IPS-18a (cell line): ENCODE data around the gene PRR20C.
"Not testable (repeated sequence)": the region's sequence is repeated elsewhere in the genome, so short reads cannot be mapped to it uniquely, and the experiment has no call there.

ENCODE experiments used
- H3K27ac ChIP-seq: one replicate; pipeline ENCODE4 v1.5.1; 2013; ENCODE audit warnings: low read length
- H3K27me3 ChIP-seq: one replicate; pipeline ENCODE4 v1.6.1; 2013; ENCODE audit warnings: mild to moderate bottlenecking, low read length; ENCODE audit not compliant: control insufficient read depth, insufficient read depth
- H3K36me3 ChIP-seq: one replicate; pipeline ENCODE4 v1.6.1; 2013; ENCODE audit warnings: low read depth, low read length; ENCODE audit not compliant: control insufficient read depth
- H3K4me1 ChIP-seq: one replicate; pipeline ENCODE4 v1.6.1; 2013; ENCODE audit warnings: low read depth, low read length; ENCODE audit not compliant: control insufficient read depth
- H3K4me3 ChIP-seq: one replicate; pipeline ENCODE4 v1.5.1; 2013; ENCODE audit warnings: low read length
- H3K9ac ChIP-seq: one replicate; pipeline ENCODE4 v1.6.1; 2013; ENCODE audit warnings: mild to moderate bottlenecking, low read length, moderate library complexity
- H3K9me3 ChIP-seq: one replicate; pipeline ENCODE4 v1.6.1; 2013; ENCODE audit warnings: low read depth, low read length; ENCODE audit not compliant: control insufficient read depth

The PRR20C gene

GRCh38 chr13:57153761-57154160 lies at the start of gene PRR20C:
TSS of gene PRR20C (plus strand) at chr13:57154061. CDS start at chr13:57154448, 387 bp downstream.
- not testable (repeated sequence) for H3K9me3 ChIP-seq, H3K36me3 ChIP-seq, H3K9ac ChIP-seq, H3K27me3 ChIP-seq, H3K4me3 ChIP-seq, H3K27ac ChIP-seq, H3K4me1 ChIP-seq

- no peaks in the 10 kb centered on the region for H3K27me3 ChIP-seq
- no peaks in the 10 kb centered on the region for H3K9me3 ChIP-seq
- no peak overlapping the region for H3K27ac ChIP-seq
- H3K4me1 ChIP-seq: no peaks in the 10 kb centered on the region
- H3K36me3 ChIP-seq: no peaks in the 10 kb centered on the region
- H3K9ac ChIP-seq: no peak overlapping the region
- no peak overlapping the region for H3K4me3 ChIP-seq
Observed at GRCh38 chr13:57114945-57115344, 38.9 kb upstream of the PRR20C start.

GRCh38 chr13:57123681-57124080 lies 30.2 kb upstream of the PRR20C start:
- H3K36me3 ChIP-seq: no peaks in the 10 kb centered on the region
- H3K27ac ChIP-seq: no peak overlapping the region
- no peaks in the 10 kb centered on the region for H3K9me3 ChIP-seq
- H3K4me3 ChIP-seq: no peak overlapping the region
- no peaks in the 10 kb centered on the region for H3K4me1 ChIP-seq
- H3K9ac ChIP-seq: no peak overlapping the region
- no peaks in the 10 kb centered on the region for H3K27me3 ChIP-seq

GRCh38 chr13:57128909-57129308 lies 25.0 kb upstream of the PRR20C start:
- Histone ChIP-seq H3K9ac (no peak overlapping the region), H3K27me3 (no peaks in the 10 kb centered on the region), H3K4me3 (no peak overlapping the region), H3K9me3 (no peaks in the 10 kb centered on the region), H3K36me3 (no peaks in the 10 kb centered on the region), H3K27ac (no peak overlapping the region), H3K4me1 (no peaks in the 10 kb centered on the region)

GRCh38 chr13:57136093-57136492 lies 17.8 kb upstream of the PRR20C start:
- H3K4me3 ChIP-seq: no peak overlapping the region

GRCh38 chr13:57137585-57137984 lies 16.3 kb upstream of the PRR20C start:
- Histone ChIP-seq H3K27me3 (no peaks in the 10 kb centered on the region), H3K36me3 (no peaks in the 10 kb centered on the region), H3K9ac (no peak overlapping the region), H3K9me3 (no peaks in the 10 kb centered on the region), H3K4me3 (no peak overlapping the region), H3K27ac (no peak overlapping the region), H3K4me1 (no peaks in the 10 kb centered on the region)

More at GRCh38 chr13:57136093-57136492, 17.8 kb upstream of the PRR20C start:
- Histone ChIP-seq H3K9me3 (no peaks in the 10 kb centered on the region), H3K9ac (no peak overlapping the region), H3K4me1 (no peaks in the 10 kb centered on the region), H3K27ac (no peak overlapping the region), H3K36me3 (no peaks in the 10 kb centered on the region), H3K27me3 (no peaks in the 10 kb centered on the region)

- Histone ChIP-seq H3K4me1 (no peaks in the 10 kb centered on the region), H3K9me3 (no peaks in the 10 kb centered on the region), H3K27me3 (no peaks in the 10 kb centered on the region), H3K4me3 (no peak overlapping the region), H3K27ac (no peak overlapping the region), H3K9ac (no peak overlapping the region), H3K36me3 (no peaks in the 10 kb centered on the region)
Observed at GRCh38 chr13:57138988-57139387, 14.9 kb upstream of the PRR20C start.

GRCh38 chr13:57139781-57140180 lies 14.1 kb upstream of the PRR20C start:
- not testable (repeated sequence) for H3K36me3 ChIP-seq, H3K4me1 ChIP-seq, H3K4me3 ChIP-seq, H3K27ac ChIP-seq, H3K27me3 ChIP-seq, H3K9ac ChIP-seq, H3K9me3 ChIP-seq

GRCh38 chr13:57140235-57140968 lies 13.5 kb upstream of the PRR20C start, which contains the start of gene PRR20A:
TSS of gene PRR20A (plus strand) at chr13:57140918. CDS start at chr13:57141305, 387 bp downstream.
- H3K36me3 ChIP-seq, H3K4me1 ChIP-seq, H3K27ac ChIP-seq, H3K9me3 ChIP-seq, H3K27me3 ChIP-seq, H3K4me3 ChIP-seq, H3K9ac ChIP-seq: not testable (repeated sequence)

GRCh38 chr13:57147188-57147587 lies 6.7 kb upstream of the PRR20C start, which contains the start of gene PRR20B:
TSS of gene PRR20B (plus strand) at chr13:57147488. CDS start at chr13:57147875, 387 bp downstream.
- not testable (repeated sequence) for H3K9me3 ChIP-seq

GRCh38 chr13:57148106-57148505 lies 5.8 kb upstream of the PRR20C start:
- not testable (repeated sequence) for H3K9me3 ChIP-seq, H3K36me3 ChIP-seq, H3K27ac ChIP-seq, H3K4me1 ChIP-seq, H3K4me3 ChIP-seq, H3K27me3 ChIP-seq, H3K9ac ChIP-seq

More at GRCh38 chr13:57147188-57147587, 6.7 kb upstream of the PRR20C start, which contains the start of gene PRR20B:
- not testable (repeated sequence) for H3K4me1 ChIP-seq, H3K36me3 ChIP-seq, H3K9ac ChIP-seq, H3K4me3 ChIP-seq, H3K27ac ChIP-seq, H3K27me3 ChIP-seq

- not testable (repeated sequence) for H3K4me1 ChIP-seq, H3K9ac ChIP-seq, H3K4me3 ChIP-seq, H3K27ac ChIP-seq, H3K36me3 ChIP-seq, H3K27me3 ChIP-seq, H3K9me3 ChIP-seq
Observed at GRCh38 chr13:57160332-57160731, 6.5 kb downstream of the PRR20C start, which contains the start of gene PRR20D. TSS of gene PRR20D (plus strand) at chr13:57160632. CDS start at chr13:57161019, 387 bp downstream.
